Measurements from ENCODE around the gene NLGN1. TPM values are rescaled to one million over a fixed set of nuclear protein-coding genes. Genes with fewer than 3 reads are reported as not detected.

NLGN1 gene
- total RNA-seq, 4 donors from 2014 or later, result 0.80 to 4.4 (median 1.8) TPM

DNA sequence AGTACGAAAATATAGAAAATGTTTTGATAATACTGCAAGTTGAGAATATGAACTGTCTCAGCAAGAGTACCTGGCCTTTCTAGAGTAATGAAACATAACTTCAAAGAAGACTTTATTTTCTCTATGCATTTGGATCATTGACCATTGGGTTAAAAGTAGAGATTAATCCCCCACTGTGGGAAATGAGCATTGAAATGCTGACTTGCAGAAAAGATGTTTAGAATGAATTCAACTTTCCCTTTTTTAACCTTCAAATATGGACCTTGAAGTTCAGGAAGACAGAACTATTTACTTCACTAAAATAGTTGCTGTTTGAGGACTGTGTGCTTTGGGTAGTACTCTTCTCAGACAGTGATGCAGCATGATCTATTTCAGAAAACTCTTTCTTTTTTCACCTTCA lies 75.7 kb downstream of the NLGN1 start:
- H3K4me3 ChIP-seq (ENCODE audit: low read depth, poor library complexity, severe bottlenecking), result no peak overlapping the region
- intact Hi-C loops (cut with DNase I; ENCODE audit: low total_unique reads), result no loop called here
- no peak for TF ChIP-seq POLR2A (IDR thresholded peaks at IDR 0.05)
- TF ChIP-seq, protein P1, sequence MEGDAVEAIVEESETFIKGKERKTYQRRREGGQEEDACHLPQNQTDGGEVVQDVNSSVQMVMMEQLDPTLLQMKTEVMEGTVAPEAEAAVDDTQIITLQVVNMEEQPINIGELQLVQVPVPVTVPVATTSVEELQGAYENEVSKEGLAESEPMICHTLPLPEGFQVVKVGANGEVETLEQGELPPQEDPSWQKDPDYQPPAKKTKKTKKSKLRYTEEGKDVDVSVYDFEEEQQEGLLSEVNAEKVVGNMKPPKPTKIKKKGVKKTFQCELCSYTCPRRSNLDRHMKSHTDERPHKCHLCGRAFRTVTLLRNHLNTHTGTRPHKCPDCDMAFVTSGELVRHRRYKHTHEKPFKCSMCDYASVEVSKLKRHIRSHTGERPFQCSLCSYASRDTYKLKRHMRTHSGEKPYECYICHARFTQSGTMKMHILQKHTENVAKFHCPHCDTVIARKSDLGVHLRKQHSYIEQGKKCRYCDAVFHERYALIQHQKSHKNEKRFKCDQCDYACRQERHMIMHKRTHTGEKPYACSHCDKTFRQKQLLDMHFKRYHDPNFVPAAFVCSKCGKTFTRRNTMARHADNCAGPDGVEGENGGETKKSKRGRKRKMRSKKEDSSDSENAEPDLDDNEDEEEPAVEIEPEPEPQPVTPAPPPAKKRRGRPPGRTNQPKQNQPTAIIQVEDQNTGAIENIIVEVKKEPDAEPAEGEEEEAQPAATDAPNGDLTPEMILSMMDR (IDR thresholded peaks at IDR 0.05), result no peak
- 67 to 80% methylated on average over 1 of the region's 1 CpG for WGBS, 2 donors
- no peak for DNase-seq (ENCODE audit: low spot score in 2 of 2)

GRCh38 chr3:173479301-173479700 lies 81.8 kb downstream of the NLGN1 start:
- TF ChIP-seq POLR2A (IDR thresholded peaks at IDR 0.05), result no peak
- TF ChIP-seq, protein P1 (IDR thresholded peaks at IDR 0.05), result no peak
- DNase-seq (ENCODE audit: low spot score in 2 of 2), result no peak
- intact Hi-C loops (cut with DNase I; ENCODE audit: low total_unique reads), result no loop called here
- H3K4me3 ChIP-seq (ENCODE audit: low read depth, poor library complexity, severe bottlenecking), result no peak overlapping the region
- WGBS, 2 donors, result 69 to 81% methylated on average over 2 of the region's 2 CpGs

DNA sequence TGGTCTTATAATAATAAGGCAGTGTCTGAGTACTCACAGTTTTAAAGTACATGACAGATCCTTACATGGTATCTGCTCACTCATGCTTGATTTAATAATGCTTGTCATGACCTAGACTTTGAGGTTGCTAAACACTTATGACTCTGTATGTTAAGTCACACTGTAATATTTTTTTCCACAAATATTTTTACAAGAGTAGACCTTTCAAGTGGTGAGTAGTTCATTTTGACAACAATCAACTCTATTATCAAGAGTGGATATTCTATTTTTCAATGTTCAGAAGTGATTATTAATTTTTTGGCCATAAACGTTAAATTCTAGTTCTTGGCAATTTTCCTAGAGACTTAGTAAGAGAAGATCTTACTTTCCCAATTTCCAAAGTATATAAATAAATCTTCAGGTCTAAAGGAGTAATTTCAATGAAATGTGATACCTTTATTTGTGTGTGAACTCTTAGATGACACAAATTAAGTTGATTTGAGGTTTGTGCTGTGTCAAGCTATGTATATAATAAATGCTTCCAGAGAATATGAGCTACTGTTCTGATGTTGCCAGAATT lies 104.5 kb downstream of the NLGN1 start:
- 9 to 19% methylated on average over 1 of the region's 1 CpG for WGBS, 2 donors
- no peak for DNase-seq (ENCODE audit: low spot score in 2 of 2)
- intact Hi-C loops (cut with DNase I; ENCODE audit: low total_unique reads), result no loop called here

DNA sequence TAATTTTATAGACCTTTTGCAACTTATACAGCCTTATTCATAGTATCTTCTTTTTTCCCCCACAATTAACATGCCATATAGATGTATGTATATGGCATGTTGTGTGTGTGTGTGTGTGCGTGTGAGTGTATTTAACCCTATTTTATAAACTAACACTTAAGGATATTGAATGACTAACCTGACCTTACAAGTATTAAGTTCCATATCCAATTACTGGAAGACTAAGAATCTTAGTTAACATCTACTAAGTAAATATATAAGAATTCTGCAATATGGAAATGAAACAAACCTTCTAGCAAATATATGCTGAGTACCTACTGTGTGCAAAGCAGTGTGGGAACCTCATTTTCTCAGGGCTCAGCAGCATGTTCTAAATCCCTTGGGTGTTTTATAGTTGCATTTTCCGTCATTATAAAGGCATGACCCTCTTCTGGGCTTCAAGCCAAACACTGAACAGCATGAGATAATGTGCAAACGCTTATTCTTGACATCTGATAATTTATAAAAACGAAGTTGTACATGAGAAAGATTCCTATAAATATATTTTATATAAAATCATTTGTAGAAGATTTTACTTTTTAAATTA lies 105.5 kb downstream of the NLGN1 start:
- 28 to 30% methylated on average over 4 of the region's 4 CpGs for WGBS, 2 donors
- intact Hi-C loops (cut with DNase I; ENCODE audit: low total_unique reads), result no loop called here
- DNase-seq (ENCODE audit: low spot score in 2 of 2), result no peak
- no peak overlapping the region for H3K4me3 ChIP-seq (ENCODE audit: low read depth, poor library complexity, severe bottlenecking)
- no peak for TF ChIP-seq POLR2A (IDR thresholded peaks at IDR 0.05)

More for the DNA sequence above, 104.5 kb downstream of the NLGN1 start:
- no peak for TF ChIP-seq POLR2A (IDR thresholded peaks at IDR 0.05)
- TF ChIP-seq, protein P1 (IDR thresholded peaks at IDR 0.05), result no peak
- H3K4me3 ChIP-seq (ENCODE audit: low read depth, poor library complexity, severe bottlenecking), result no peak overlapping the region

GRCh38 chr3:173510565-173510964 lies 113.0 kb downstream of the NLGN1 start:
- H3K4me3 ChIP-seq (ENCODE audit: low read depth, poor library complexity, severe bottlenecking), result no peak overlapping the region
- DNase-seq (ENCODE audit: low spot score in 2 of 2), result no peak
- TF ChIP-seq, protein P1 (IDR thresholded peaks at IDR 0.05), result no peak
- TF ChIP-seq POLR2A (IDR thresholded peaks at IDR 0.05), result no peak
- intact Hi-C loops (cut with DNase I; ENCODE audit: low total_unique reads), result no loop called here
- 52 to 68% methylated on average over 4 of the region's 4 CpGs for WGBS, 2 donors

DNA sequence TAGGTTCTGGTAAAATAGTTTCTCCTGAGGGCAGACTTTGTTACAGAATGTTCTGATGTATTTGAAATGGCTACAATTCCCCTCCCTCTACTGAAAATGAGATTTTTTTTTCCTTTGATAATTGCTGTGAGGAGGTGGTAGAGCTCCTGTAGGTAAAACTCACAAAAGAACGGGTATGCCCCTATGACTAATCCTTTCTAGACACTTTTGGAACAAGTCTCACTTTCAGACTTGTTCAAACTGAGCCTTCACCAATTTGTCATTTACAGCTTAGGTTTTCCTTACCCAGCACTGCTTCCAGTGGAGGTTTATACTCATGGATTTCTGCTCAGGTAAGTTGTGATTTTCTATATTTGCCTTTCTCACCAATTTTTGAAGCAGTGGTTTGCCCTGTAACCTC lies 115.6 kb downstream of the NLGN1 start:
- H3K4me3 ChIP-seq (ENCODE audit: low read depth, poor library complexity, severe bottlenecking), result no peak overlapping the region
- intact Hi-C loops (cut with DNase I; ENCODE audit: low total_unique reads), result no loop called here
- WGBS, 2 donors, result 53 to 56% methylated on average over 1 of the region's 1 CpG
- TF ChIP-seq, protein P1 (IDR thresholded peaks at IDR 0.05), result no peak
- TF ChIP-seq POLR2A (IDR thresholded peaks at IDR 0.05), result no peak
- DNase-seq (ENCODE audit: low spot score in 2 of 2), result no peak

Data from lower leg skin (tissue), 4 donors.